ENCODE measurements around the gene CLCA1. TPM values are rescaled to one million over a fixed set of nuclear protein-coding genes. Genes with fewer than 3 reads are reported as not detected.

Gene CLCA1
- total RNA-seq, 3 donors from 2014 or later: under 0.01 TPM; not detected in 2

GRCh38 chr1:86460998-86461397 lies 7.7 kb upstream of the CLCA1 start:
- intact Hi-C loops (cut with DNase I; ENCODE audit: low total_unique reads): no loop called here
- Histone ChIP-seq H3K9me3 (no peaks in the 10 kb centered on the region), H3K4me1 (no peaks in the 10 kb centered on the region), H3K4me3 (no peak overlapping the region), H3K27ac (no peak overlapping the region), H3K36me3 (no peaks in the 10 kb centered on the region), H3K27me3 (no peaks in the 10 kb centered on the region)
- TF ChIP-seq CTCF (IDR thresholded peaks at IDR 0.05): no peak
- DNase-seq (ENCODE audit: low spot score in 2 of 2): no peak

GRCh38 chr1:86461482-86461881 lies 7.2 kb upstream of the CLCA1 start:
- no peaks in the 10 kb centered on the region for H3K4me1 ChIP-seq
- DNase-seq (ENCODE audit: low spot score in 2 of 2): no peak
- no peaks in the 10 kb centered on the region for H3K9me3 ChIP-seq
- TF ChIP-seq POLR2A (IDR thresholded peaks at IDR 0.05) (no peak), CTCF (IDR thresholded peaks at IDR 0.05) (no peak), POLR2AphosphoS5 (IDR thresholded peaks at IDR 0.05) (no peak)
- H3K27me3 ChIP-seq: no peaks in the 10 kb centered on the region
- no peak overlapping the region for H3K4me3 ChIP-seq
- H3K36me3 ChIP-seq: no peaks in the 10 kb centered on the region
- no peak overlapping the region for H3K27ac ChIP-seq
- intact Hi-C loops (cut with DNase I; ENCODE audit: low total_unique reads): no loop called here

- H3K4me1 ChIP-seq: no peaks in the 10 kb centered on the region
- no peaks in the 10 kb centered on the region for H3K9me3 ChIP-seq
- no peak for DNase-seq (ENCODE audit: low spot score in 2 of 2)
- H3K4me3 ChIP-seq: no peak overlapping the region
- intact Hi-C loops (cut with DNase I; ENCODE audit: low total_unique reads): loop anchor here (5.0 kb wide), 1 partner anchor 1468 kb away; the partner anchor contains the start of gene MCOLN2
- TF ChIP-seq POLR2AphosphoS5 (IDR thresholded peaks at IDR 0.05) (no peak), CTCF (IDR thresholded peaks at IDR 0.05) (no peak), POLR2A (IDR thresholded peaks at IDR 0.05) (no peak)
- no peaks in the 10 kb centered on the region for H3K36me3 ChIP-seq
- no peak overlapping the region for H3K27ac ChIP-seq
- H3K27me3 ChIP-seq: no peaks in the 10 kb centered on the region
Observed at GRCh38 chr1:86464819-86465218, 3.9 kb upstream of the CLCA1 start.

GRCh38 chr1:86466109-86466844 lies 2.5 kb upstream of the CLCA1 start:
- TF ChIP-seq POLR2AphosphoS5 (IDR thresholded peaks at IDR 0.05) (no peak), CTCF (IDR thresholded peaks at IDR 0.05) (no peak)
- Histone ChIP-seq H3K9me3 (no peaks in the 10 kb centered on the region), H3K27me3 (no peaks in the 10 kb centered on the region), H3K36me3 (no peaks in the 10 kb centered on the region), H3K27ac (no peak overlapping the region), H3K4me1 (no peaks in the 10 kb centered on the region), H3K4me3 (no peak overlapping the region)
- no peak for DNase-seq (ENCODE audit: low spot score in 2 of 2)
- intact Hi-C loops (cut with DNase I; ENCODE audit: low total_unique reads): loop anchor here (1.0 to 5.0 kb wide), 2 partner anchors 22 to 1469 kb away; partner anchors contain the start of gene MCOLN2

- no peak for DNase-seq (ENCODE audit: low spot score in 2 of 2)
- no peaks in the 10 kb centered on the region for H3K36me3 ChIP-seq
- H3K9me3 ChIP-seq: no peaks in the 10 kb centered on the region
- intact Hi-C loops (cut with DNase I; ENCODE audit: low total_unique reads): loop anchor here (1.0 to 5.0 kb wide), 3 partner anchors 8 to 1470 kb away; partner anchors contain the start of gene MCOLN2
- no peak overlapping the region for H3K4me3 ChIP-seq
- no peak overlapping the region for H3K27ac ChIP-seq
- H3K4me1 ChIP-seq: no peaks in the 10 kb centered on the region
- no peaks in the 10 kb centered on the region for H3K27me3 ChIP-seq
- TF ChIP-seq CTCF (IDR thresholded peaks at IDR 0.05): no peak
- no peak for TF ChIP-seq POLR2A (IDR thresholded peaks at IDR 0.05)
- TF ChIP-seq POLR2AphosphoS5 (IDR thresholded peaks at IDR 0.05): no peak
Observed at GRCh38 chr1:86466986-86467385, 1.7 kb upstream of the CLCA1 start.
